HUDEP-2 (cell line): ENCODE measurements around the gene SOX10.

ENCODE experiments used
- DNase-seq, 76 experiments: peaks; one replicate each; lab custom pipeline; 2025; ENCODE audit not compliant: unreplicated experiment in 76 of 76; lab: John Stamatoyannopoulos, UW

Gene SOX10

DNA sequence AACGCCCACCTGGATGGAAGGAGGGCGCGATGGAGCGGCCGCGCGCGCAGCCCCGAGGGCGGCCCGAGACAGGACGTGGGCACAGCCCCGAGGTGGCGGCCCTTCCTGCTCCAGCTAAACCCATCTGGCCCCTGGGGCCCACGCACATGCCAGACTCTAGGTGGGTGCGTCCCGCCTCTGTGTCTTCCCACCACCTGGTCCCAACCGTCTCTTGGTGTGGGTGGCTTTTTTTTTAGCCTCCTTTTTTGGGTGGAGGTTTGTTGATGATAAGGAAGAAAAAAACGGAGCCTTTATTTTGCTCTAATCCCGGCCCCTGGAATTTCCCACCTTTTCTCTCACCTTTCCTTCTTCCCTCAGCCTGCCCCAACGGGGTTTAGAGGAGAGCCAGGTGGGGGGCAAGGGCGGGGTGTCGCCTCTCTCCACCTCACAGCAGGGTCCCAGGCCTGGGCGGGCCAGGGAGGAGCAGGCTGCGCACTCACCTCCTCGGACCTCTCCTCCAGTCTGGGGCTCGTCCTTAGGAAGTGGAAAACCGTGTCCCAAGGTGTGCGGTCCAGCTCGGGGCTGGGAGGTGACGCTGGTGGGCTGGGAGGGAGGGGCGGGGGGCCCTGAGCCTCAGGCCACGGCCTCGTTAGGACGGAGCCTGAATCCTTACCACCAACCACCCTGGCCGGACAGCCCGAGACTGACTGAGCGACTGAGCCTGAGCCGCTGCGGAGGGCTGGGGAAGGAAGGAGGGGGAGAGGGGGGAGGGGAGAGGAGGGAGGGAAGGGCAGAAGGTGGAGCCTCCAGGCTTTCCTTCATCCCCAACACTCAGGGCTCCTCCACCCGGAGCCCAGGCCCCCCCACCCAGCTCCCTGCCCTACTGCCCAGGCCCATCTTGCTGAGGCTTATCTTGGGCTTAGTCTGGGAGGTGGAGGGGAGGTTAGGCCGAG is at the start of gene SOX10:
TSS of gene SOX10 (minus strand) at position 696 of the 932 bp plus-strand sequence. CDS start 771 bp downstream, outside the sequence.
- DNase-seq = no peak

DNA sequence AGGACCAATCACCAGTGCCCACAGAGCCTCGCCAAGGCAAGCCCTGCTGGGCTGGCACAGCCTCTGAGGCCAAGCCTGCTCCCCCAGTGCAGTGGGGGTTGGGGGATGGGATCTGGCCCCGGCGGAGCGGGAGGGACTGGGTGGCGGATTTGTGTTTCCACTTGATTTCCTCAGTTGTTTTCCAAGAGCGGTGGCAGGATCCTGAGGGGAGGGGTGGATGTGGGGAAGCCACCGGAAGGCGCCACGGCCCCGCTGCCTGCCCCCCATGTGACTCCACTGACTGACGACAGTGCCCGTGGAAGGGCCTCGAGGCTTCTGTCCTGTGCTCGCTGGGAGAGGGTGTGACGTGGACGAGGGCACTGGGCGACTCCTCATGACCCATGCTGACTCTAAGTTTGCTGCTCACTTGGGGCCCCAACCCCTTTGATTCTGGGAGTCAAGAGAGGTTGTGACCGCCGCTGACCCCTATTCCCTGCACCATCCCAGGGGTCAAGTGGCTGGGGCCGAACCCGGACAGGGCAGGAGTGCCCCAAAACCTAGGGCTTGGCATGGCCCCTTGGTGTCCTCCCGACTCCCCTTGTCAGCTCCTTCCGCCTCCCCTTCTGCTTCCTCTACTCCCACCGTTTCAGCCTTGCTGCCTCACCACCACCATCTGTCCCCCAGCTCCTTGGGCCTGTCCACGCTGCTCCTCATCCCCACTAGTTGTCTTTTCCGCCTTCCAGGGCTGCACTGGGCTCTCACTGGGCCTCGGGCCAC is 49.3 kb upstream of the SOX10 start:
- DNase-seq = no peak

DNA sequence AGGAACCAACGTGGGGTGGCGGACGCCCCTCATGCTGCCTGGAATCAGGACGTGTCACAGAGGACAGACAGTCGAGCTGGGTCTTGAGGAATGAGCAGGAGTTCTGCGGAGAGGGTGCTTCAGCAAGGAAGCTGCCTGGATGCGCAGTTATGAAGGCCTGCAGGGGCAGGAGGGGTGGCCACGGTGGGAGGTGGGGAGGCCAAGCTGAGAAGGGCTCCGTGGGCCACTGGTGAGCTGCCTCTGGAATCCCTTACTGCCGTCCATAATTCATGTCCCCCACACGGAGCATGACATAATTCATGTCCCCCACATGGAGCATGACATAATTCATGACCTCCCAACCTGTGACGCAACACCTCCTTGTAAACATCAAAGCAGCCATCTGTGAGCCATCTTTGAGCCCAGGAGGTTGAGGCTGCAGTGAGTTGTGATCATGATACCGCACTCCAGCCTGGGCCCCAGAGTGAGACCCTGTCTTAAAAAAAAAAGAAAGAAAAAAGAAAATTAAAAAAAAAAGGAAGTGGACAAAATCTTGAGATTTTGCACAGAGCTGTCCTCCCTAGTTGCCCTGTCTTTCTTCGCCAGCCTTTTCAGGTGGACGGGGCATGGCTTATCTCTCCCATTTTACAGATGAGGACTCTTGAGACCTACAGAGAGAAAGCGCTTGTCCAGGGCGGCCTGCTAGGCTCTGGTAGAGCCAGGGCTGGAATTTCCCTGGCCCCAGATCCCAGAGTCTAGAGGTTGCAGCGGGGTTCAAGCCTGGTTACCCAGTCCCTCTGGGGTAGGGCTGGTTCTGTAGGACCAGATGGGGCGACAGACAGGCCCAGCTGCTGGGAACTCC is 48.5 kb upstream of the SOX10 start:
- no peak for DNase-seq

DNA sequence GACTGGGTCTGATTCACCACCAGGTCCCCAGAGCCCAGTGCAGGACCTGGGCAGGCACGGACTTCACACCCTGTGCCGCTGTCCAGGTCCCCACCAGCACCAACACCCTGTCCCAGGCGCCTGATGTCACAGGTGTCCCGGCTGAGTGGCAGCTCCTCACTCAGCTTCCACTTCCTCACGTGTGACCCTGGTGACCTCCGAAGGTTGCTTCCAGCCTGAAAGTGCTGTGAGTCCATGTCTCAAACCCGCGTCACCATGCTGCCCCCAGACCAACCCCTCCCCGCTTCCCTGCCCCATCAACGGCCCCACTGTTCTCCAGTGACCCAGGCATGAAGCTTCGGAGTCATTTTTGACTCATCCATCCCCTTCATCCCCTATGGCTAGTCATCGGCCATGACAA is 47.1 kb upstream of the SOX10 start:
- DNase-seq = no peak

DNA sequence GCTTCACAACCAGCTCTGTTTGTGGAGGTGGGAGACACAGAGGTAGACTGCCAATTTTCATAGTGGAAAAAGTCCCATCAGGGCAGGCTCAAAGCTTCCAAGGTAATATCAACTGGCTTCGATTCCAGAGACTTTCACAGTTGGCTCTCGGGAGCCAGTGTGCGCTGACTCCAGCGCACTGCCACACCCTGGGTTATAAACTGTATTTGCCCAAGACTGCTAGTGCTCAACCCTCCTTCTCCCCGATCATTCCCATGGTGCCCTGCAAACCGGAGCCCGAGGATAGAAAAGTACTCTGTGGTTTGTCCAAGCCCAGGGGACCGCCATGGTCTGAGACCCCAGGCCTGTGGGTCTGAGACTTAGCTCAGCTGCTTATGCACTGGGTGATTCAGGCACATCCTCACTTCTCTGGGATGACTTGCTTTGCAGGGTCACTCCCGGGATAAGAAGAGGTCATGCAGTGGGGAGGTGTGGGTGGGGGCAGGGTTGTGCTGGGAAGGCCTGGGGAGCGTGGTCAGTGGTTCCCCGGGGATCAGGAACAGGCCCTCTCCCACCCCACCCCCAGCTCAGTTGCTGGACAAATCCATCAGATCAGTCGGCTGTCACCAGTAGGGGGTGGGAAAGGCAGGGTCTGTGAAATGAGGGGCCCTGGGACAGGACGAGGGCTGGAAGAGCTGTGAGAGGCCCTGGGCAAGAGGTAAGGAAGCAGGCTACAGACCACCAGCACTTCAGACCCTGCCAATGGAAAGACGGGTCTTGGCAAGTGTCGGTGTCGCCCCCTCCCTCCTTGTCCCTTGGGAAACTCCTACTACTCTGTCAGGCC is 46.2 kb upstream of the SOX10 start:
- DNase-seq = no peak

DNA sequence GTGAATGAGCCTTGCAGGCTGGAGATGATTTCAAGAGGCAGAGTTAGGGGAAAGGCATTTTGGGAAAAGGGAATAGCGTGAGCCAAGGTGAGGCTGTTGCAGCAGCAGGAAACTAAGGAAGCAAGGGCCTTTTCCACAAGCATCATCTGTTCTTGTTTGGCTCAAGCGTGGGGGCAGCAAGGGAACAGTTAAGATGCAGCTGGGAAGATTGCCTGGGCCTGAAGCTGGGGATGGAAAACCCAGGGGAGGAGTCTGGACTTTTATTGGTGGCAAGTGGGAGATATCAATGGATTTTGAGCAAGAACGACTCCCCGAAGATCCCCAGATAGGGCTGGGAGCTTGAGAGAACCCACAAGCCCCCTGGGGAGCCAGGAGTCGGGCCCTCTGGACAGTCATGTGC is 45.5 kb upstream of the SOX10 start:
- no peak for DNase-seq

DNA sequence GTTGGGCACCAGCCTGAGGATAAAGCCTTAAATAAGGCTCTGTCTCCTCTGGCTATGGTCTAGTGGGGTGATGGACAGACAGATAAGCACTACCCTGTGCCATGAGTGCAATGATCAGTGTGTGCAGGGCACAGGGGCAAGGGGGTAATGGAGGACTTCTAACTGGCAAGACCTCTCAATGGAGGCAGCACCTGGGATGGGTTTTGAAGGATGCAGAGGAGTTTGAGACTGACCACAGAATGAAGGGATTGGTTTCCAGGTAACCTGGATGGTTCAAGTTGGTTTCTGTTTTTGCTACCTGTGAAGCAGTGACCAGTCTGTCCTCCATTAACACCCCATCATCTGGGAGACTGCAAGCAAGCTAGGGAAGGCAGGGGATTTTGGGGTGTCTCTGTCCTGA is 45.0 kb upstream of the SOX10 start:
- no peak for DNase-seq

DNA sequence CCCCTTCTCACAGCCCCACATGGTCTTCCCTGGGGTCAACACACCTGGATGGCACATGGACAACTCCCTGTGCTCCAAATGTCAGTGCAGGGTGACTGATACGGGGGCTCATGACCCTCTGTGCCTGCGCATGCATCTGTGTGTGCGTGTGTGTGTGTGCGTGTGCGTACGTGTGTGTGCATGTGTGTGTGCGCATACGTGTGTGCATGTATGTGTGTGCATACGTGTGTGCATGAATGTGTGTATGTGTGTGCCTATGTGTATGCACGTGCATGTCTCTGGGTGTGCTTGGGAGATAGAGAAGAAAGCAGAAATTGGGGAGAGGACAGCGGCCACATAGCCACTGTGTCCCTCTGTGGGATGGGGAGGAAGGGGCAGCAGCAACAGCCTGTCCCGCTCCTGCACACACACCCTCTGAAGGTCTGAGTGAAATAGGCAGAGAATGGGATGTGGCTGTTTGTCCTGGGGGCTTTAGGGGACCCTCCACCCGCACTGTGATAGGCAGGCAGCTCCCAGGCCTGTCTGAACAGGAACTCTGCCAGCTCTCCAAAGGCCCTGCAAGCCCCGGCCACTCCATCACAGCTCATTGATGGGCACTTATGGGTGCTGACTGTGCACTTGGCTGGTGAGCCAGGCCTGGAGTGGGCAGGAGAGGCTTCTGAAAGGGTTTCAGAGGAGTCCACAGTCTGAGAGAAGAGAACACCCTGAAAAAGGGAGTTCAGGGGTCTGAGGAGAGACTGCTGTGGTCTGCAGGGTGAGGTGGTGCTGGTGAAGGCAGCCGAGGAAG is 44.2 kb upstream of the SOX10 start:
- DNase-seq = no peak

DNA sequence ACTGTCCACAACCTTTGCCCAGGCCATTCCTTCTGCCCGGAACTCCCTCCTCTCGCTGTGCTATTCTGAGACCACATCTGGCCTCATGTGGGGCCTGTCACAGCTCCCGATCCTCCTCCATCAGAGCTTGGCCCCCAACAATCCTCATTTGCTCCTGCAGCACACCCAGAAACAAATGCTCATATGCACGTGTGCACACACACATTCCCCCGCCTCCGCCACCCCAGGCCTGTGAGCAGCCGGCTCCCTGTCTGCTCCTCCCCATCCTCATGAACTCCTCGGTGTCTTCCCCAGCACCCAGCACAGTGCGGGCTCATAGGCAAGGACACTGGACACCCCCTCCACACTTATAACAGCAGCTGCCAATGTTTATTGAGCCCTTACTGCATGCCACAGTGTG is 43.1 kb upstream of the SOX10 start:
- DNase-seq = no peak

DNA sequence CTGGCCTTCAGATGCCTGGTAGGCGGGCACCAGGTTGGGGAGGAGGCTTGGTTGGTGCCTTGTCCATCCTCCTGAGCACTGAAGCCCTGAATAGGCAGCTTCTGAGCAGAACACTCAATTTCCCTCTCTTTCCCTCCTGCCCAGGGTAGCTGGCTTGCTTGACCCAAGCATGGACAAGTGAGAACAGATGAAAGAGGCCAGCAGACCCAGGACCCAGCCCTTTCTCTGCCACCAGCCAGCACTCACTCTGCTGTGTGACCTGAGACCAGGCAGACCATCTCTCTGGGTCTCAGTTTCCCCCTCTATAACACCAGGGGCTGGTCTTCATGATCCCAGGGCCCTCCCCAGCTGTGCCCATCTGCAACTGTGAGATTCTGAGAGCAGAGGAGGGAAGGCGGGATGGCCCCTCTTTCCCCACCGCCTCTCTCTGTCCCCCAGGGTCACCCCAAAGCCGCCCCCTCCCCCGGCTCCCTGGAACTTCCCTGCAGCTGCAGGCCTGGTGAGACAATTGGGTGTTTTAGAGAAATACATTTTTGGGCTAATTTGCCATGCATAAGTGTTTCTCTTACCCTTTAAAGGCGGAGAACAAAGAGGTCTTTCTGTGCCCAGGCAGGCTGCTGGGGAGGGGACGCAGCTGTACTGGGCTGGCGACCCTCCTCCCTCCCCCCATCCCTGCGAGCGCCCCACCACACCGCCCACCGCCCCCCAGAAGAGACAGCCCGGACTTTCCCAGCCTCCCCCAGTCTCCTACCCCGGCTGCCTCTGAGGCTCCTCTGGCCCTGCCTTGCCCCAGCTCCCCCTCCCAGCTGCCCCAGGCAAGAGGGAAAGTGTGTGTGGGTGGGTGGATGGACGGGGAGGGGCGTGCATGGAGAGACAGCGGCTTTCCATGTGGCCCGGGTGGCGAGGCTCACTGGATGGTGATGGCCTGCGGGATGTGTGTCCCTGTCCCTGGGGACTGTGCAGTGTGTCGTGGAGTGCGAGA is 42.1 kb upstream of the SOX10 start:
- no peak for DNase-seq

DNA sequence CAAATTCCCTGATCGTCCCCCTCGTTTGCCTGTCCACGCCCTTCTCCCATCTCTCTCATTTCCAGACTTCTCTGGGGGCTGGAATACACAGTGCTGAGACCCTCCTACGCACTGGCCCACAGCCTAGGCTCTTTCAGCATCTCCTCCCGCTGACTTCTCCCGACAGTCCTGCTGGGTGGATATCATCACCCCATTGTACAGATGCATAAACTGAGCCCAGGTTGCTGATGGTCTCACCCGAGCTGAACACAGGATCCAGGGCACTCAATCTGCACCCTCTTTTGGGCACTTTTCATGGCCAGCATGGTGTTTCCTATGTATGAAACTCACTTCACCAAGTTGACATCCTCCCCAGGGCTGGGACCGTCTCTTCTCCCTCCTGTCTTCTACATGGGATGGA is 41.2 kb upstream of the SOX10 start:
- no peak for DNase-seq

DNA sequence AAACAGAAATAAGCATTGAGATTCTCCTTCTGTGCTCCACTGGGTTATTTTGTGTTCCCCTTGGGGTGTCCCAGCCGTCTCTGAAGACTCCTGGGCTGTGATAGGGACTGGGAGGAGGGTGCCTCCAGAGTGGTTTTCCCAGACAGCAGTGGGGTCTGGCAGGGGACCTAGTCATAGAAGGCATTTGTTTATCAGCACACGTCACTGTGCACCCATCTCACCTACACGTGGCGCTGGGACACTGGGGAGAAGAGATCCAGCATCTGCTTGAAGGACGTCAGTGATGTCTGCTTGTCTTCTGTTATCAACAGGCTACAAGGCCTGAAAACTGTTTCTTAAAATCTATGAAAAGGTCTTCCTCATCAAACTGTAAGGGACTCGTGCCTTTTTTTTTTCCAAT is 38.7 kb upstream of the SOX10 start:
- DNase-seq = no peak

DNA sequence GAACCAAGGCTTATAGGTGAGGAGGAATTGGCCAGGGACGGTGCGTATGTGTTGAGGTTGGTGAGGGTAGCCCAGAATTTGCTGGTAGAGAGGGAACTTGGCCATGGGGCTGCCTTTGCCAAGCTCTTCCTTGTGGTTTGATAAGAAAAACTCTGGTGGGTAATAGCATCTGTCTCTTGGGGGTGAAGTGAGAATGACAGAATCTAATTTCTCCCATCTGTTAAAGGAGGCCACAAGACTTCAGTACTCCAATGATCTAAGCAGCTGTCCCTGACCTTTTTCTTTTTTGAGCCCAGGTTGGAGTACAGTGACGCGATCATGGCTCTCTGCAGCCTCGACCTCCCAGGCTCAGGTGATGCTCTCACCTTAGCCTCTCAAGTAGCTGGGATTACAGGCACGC is 36.9 kb upstream of the SOX10 start:
- no peak for DNase-seq

DNA sequence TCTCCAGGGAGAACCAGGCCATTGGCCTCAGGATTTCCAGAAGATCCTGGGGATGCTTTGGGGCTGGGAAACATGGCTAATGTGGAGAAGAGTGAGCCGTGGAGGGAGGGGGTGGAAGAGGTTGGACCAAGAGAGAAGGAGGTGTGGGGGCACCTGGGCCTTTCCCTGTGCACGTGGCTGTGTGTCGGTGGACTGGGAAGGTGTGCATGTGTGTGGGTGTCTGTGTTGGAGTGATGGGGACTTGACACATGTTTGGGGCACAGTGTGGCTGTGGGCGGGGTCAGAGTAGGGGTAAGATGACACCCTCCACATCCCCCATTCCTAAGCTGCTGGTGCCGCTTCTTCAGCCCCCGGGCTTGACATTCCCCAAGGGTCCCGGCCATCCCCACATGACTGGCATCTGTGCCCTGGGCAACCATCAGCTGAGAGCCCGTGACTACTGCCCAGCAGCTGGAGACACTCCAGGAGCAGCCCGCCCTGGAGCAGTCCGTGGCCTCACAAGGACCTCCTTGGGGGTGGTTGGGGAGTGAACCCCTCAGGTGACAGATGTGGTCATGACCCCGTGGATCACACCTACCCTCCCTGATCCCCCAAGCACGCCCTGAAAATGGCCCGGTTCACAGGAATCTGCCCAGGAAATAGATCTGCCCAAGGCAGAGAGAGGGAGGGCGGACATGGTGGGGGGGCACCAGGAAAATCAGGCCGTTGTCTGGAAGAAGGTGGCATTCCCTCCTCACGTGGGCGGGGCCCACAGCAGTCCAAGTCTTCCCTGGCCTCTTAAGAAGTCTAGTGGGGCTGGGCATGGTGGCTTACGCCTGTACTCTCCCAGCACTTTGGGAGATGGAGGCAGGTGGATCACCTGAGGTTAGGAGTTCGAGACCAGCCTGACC is 34.8 kb upstream of the SOX10 start:
- no peak for DNase-seq

DNA sequence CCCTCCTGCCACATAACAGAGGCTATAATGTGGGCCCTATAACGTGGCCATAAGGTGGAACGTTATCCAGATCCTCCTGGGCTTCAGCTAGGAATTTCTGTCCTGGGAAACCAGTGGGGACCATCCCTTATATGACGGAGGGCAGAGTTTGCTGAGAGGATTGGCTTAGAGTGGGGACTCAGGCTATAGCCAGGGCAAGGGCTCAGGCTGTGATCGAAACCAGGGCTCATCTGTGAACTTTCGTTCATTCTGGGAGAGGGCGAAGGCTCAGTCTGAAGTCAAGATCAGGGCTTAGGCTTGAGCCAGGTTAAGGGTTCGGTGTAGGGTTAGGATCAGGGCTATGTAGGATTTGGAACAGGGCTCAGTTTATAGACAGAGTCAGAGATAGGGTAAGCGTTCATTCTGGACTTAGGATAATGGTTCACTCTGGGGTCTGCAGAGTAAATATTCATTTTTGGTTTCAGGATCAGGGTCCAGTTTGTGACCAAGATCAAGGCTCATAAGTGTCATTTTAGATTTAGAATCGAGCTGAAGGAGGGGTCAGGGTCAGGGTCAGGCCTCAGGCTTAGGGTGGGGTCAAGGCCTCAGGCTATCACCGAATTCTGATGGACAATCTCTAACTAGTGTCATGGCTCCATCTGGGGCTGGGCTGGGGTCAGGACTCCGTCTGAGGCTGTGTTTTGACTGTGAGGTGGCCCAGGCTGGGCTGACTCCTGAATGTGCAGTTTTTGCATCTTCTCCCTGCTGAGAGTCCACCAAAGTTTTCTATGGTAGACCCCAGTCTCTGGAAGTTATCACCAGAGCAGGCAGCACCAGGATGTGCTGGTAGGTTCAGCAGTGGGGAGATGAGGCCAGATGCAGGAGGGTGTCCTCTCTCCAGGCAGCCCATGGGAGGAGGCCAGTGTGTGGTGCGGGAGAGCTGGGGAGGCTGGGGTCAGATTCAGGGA is 33.9 kb upstream of the SOX10 start:
- DNase-seq = no peak

DNA sequence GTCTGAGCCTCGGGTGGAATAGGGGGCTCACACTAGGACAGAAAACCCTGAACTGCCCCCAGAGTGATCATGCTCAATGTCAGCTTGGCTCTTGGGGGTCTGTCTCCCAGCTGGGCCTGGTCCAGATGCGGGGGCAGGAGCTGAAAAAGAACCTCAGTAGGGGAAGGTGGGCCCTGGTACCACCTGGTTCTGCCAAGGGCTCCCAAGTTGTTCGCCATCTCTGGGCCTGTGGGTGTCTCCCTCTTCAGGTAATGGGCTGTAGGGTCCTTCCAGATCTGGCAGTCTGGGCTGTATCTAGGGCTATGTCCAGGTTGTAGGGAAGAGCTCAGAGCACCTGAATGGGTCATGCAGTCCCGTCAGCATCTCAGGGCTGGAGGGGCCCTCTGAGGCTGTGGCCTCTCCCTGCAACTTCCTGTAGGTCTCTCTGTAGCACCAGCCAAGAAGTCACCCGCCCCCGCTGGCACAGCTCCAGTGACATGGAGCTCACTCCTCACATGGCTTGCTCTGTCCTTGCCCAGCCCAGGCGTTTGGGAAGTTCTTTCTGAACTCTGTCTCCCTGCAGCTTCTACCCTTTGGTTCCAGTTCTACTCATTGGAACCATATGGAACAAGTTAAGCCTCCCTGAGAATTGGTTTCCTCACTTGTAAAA is 33.0 kb upstream of the SOX10 start:
- DNase-seq = peak in 74 of 76 experiments; percentile 12 to 88 (median 68)
